K562 (cell line): Measurements from ENCODE around the gene OTP. TPM values are rescaled to one million over a fixed set of nuclear protein-coding genes. Genes with fewer than 3 reads are reported as not detected.

Source experiments
- ATAC-seq: fragments of 200-7000 bp; cut with Tn5 transposase; 3 replicates; pipeline ENCODE4 v1.9.1; 2020; ENCODE audit warnings: moderate library complexity
- BruUV-seq: library from RNA; stranded (reverse); fragments of 400-500 nt; replicated peaks from 2 replicates; lab custom pipeline; 2021; lab: Mats Ljungman, UMichigan
- CTCF ChIA-PET: fragments of 300-600 bp; formaldehyde crosslinking; extraction: SDS; loops from one replicate; lab custom pipeline; 2021; ENCODE audit warnings: low intra/inter-chr PET ratio; lab: Yijun Ruan, JAX
- POLR2A ChIA-PET: fragments of 300-600, 350-650 bp; sonication (Branson Sonifier 250); formaldehyde crosslinking; extraction: SDS; loops from one replicate; lab custom pipeline; 2021; ENCODE audit warnings: antibody characterized with exemption, inconsistent platforms; lab: Yijun Ruan, JAX
- DNase-seq, 4 experiments: peaks; one replicate each; pipeline versions ENCODE4 v3.0.0 to v3.0.0-alpha.2; 2011 to 2018; ENCODE audit warnings: low spot score in 3 of 4, mixed read lengths in 3 of 4; ENCODE audit errors: extremely low read depth in 1 of 4
- FAIRE-seq: peaks from 2 replicates; lab custom pipeline; 2011; peaks lifted over from hg19 to GRCh38; lab: Jason Lieb, UNC
- H2AFZ ChIP-seq: 2 replicates; pipeline ENCODE4 v1.6.0; 2011; ENCODE audit warnings: low read depth, low read length, control low read depth, inconsistent platforms
- H3K27ac ChIP-seq: fragments of 200-600 bp; 3 replicates; pipeline ENCODE4 v1.8.0; 2011; ENCODE audit warnings: low read depth, mild to moderate bottlenecking, control low read depth, inconsistent platforms, low read length, moderate library complexity, mixed read lengths; ENCODE audit errors: extremely low read depth
- H3K27me3 ChIP-seq, 2 experiments: fragments of 300-600 bp in 1 of 2; 2 replicates in 1 of 2; 3 replicates in 1 of 2; pipeline versions ENCODE4 v1.6.0 to v1.8.0; 2011; ENCODE audit warnings: inconsistent platforms in 2 of 2, low read length in 2 of 2, mild to moderate bottlenecking in 1 of 2, mixed read lengths in 1 of 2, moderate library complexity in 1 of 2; ENCODE audit not compliant: control insufficient read depth in 2 of 2, insufficient read depth in 2 of 2
- H3K36me3 ChIP-seq: fragments of 300-600 bp; 3 replicates; pipeline ENCODE4 v1.8.0; 2011; ENCODE audit warnings: mild to moderate bottlenecking, low read length, inconsistent platforms; ENCODE audit not compliant: control insufficient read depth, insufficient read depth
- H3K4me1 ChIP-seq, 2 experiments: fragments of 200-600 bp in 1 of 2; replicated peaks in 1 of 2; 2 replicates in 1 of 2; 3 replicates in 1 of 2; pipeline versions ENCODE4 v1.5.1 to v1.8.0; 2011; ENCODE audit warnings: inconsistent platforms in 2 of 2, low read length in 2 of 2, mild to moderate bottlenecking in 1 of 2, mixed read lengths in 1 of 2, moderate library complexity in 1 of 2; ENCODE audit not compliant: control insufficient read depth in 2 of 2, insufficient read depth in 2 of 2
- H3K4me2 ChIP-seq: 2 replicates; pipeline ENCODE4 v1.6.1; 2011; ENCODE audit warnings: low read length, control low read depth, inconsistent platforms, mixed read lengths; ENCODE audit not compliant: insufficient read depth
- H3K4me3 ChIP-seq: fragments of 200-600 bp; sonication (generic), shearing (Covaris generic); 2 replicates; pipeline ENCODE4 v1.5.1; 2016; ENCODE audit warnings: control low read depth, inconsistent platforms
- H3K79me2 ChIP-seq: fragments of 200-600 bp; 3 replicates; pipeline ENCODE4 v1.8.0; 2011; ENCODE audit warnings: low read length, inconsistent platforms; ENCODE audit not compliant: control insufficient read depth, insufficient read depth
- H3K9ac ChIP-seq, 2 experiments: 2 replicates each; pipeline versions ENCODE4 v1.6.0 to v1.6.1; 2011; ENCODE audit warnings: low read depth in 2 of 2, low read length in 2 of 2, control low read depth in 1 of 2, inconsistent platforms in 1 of 2, mild to moderate bottlenecking in 1 of 2, mixed read lengths in 1 of 2; ENCODE audit not compliant: insufficient read depth in 1 of 2
- H3K9me1 ChIP-seq: one replicate; pipeline ENCODE4 v1.6.0; 2011; ENCODE audit warnings: inconsistent platforms, mild to moderate bottlenecking, low read length, moderate library complexity; ENCODE audit not compliant: control insufficient read depth, insufficient read depth
- H3K9me3 ChIP-seq: replicated peaks from 2 replicates; pipeline ENCODE4 v1.5.1; 2011; ENCODE audit warnings: low read depth, low read length, inconsistent platforms; ENCODE audit not compliant: control insufficient read depth, insufficient read depth
- H4K20me1 ChIP-seq: replicated peaks from 2 replicates; pipeline ENCODE4 v1.6.1; 2011; ENCODE audit warnings: low read length, inconsistent platforms, mixed read lengths; ENCODE audit not compliant: control insufficient read depth, insufficient read depth
- BCL6 ChIP-seq: fragments of 250-450 bp; sonication (Bioruptor Pico); IDR thresholded peaks from 2 replicates; pipeline ENCODE4 v1.4.0; 2020
- BRCA1 ChIP-seq, 2 experiments: fragments of 450-650 bp in 1 of 2; sonication (generic) in 1 of 2; formaldehyde crosslinking in 1 of 2; IDR thresholded peaks; 2 replicates each; pipeline versions ENCODE4 v1.5.0 to v1.6.1; 2017 to 2020; ENCODE audit warnings: mild to moderate bottlenecking in 1 of 2, missing genetic modification reagents in 1 of 2
- C11orf30 ChIP-seq: fragments of 450-650 bp; IDR thresholded peaks from 2 replicates; pipeline ENCODE4 v1.6.1; 2016; ENCODE audit warnings: low read depth, mild to moderate bottlenecking
- ETV5 ChIP-seq: sonication (generic); formaldehyde crosslinking; IDR thresholded peaks from 2 replicates; pipeline ENCODE4 v1.4.0; 2020; ENCODE audit warnings: low read depth, mild to moderate bottlenecking, missing genetic modification reagents
- HINFP ChIP-seq: fragments of 450-650 bp; conservative IDR thresholded peaks from 2 replicates; pipeline ENCODE4 v1.6.1; 2016; ENCODE audit warnings: missing genetic modification characterization, low read depth, mild to moderate bottlenecking, control low read depth, missing compliant biosample characterization
- JUN ChIP-seq, 2 experiments: sonication (generic) in 1 of 2; formaldehyde crosslinking in 1 of 2; IDR thresholded peaks; 2 replicates each; pipeline versions ENCODE4 v1.6.1 to v1.8.0; 2012 to 2022; ENCODE audit warnings: borderline replicate concordance in 2 of 2, mild to moderate bottlenecking in 2 of 2, improper control_type of control experiment in 1 of 2, low read depth in 1 of 2, low read length in 1 of 2, missing genetic modification reagents in 1 of 2
- MAFF ChIP-seq: IDR thresholded peaks from 2 replicates; pipeline ENCODE4 v1.6.1; 2012; ENCODE audit warnings: low read length, improper control_type of control experiment
- MAFG ChIP-seq: fragments of 450-650 bp; conservative IDR thresholded peaks from 2 replicates; pipeline ENCODE4 v1.6.1; 2016; ENCODE audit warnings: missing genetic modification characterization, missing compliant biosample characterization
- MAFK ChIP-seq: IDR thresholded peaks from 2 replicates; pipeline ENCODE4 v1.6.1; 2011; ENCODE audit warnings: low read length, improper control_type of control experiment
- NR2C1 ChIP-seq, 2 experiments: fragments of 450-650 bp; IDR thresholded peaks; 2 replicates each; pipeline ENCODE4 v1.6.1; 2017; ENCODE audit warnings: mild to moderate bottlenecking in 2 of 2, antibody characterized with exemption in 1 of 2, inconsistent platforms in 1 of 2, missing compliant biosample characterization in 1 of 2, missing genetic modification characterization in 1 of 2
- POLR2A ChIP-seq: fragments of 450-650 bp; conservative IDR thresholded peaks from 2 replicates; pipeline ENCODE4 v1.6.1; 2016
- PTBP1 ChIP-seq: fragments of 200-400 bp; formaldehyde crosslinking; IDR thresholded peaks from 2 replicates; pipeline ENCODE4 v1.6.1; 2017; ENCODE audit warnings: low read depth, low read length
- SAP30 ChIP-seq: fragments of 200-600 bp; sonication (generic); IDR thresholded peaks from 2 replicates; pipeline ENCODE4 v1.6.1; 2012; ENCODE audit warnings: borderline replicate concordance, low read depth, mild to moderate bottlenecking, moderate library complexity, low read length, control low read depth, inconsistent platforms; ENCODE audit not compliant: insufficient read depth, poor library complexity, severe bottlenecking
- SRF ChIP-seq, 2 experiments: fragments of 250-450, 450-650 bp in 1 of 2; sonication (Bioruptor Pico) in 1 of 2; sonication (generic) in 1 of 2; formaldehyde crosslinking; IDR thresholded peaks; 2 replicates each; pipeline versions ENCODE4 v1.5.0 to v1.5.1; 2020 to 2022; ENCODE audit warnings: mild to moderate bottlenecking in 1 of 2, missing genetic modification reagents in 1 of 2
- TARDBP ChIP-seq: fragments of 450-650 bp; IDR thresholded peaks from 2 replicates; pipeline ENCODE4 v1.6.1; 2016
- ZNF232 ChIP-seq: sonication (generic); formaldehyde crosslinking; IDR thresholded peaks from 2 replicates; pipeline ENCODE4 v1.8.0; 2022; ENCODE audit warnings: mild to moderate bottlenecking, missing genetic modification reagents
- ZNF263 ChIP-seq: sonication (generic); formaldehyde crosslinking; IDR thresholded peaks from 2 replicates; pipeline ENCODE4 v1.8.0; 2022; ENCODE audit warnings: mild to moderate bottlenecking, missing genetic modification reagents, borderline replicate concordance
- ZNF316 ChIP-seq: fragments of 450-650 bp; IDR thresholded peaks from 2 replicates; pipeline ENCODE4 v1.6.1; 2016
- ZNF507 ChIP-seq: conservative IDR thresholded peaks from 2 replicates; pipeline ENCODE4 v1.6.1; 2017; ENCODE audit warnings: missing genetic modification characterization, missing compliant biosample characterization
- ZNF780A ChIP-seq: fragments of 250-450 bp; sonication (Bioruptor Pico); IDR thresholded peaks from 2 replicates; pipeline ENCODE4 v1.5.0; 2021; ENCODE audit warnings: mild to moderate bottlenecking
- WGBS: fragments of 100-300 bp; shearing (Covaris generic); methylation state at CpG from one replicate; pipeline ENCODE4 v1.1.6; 2016; ENCODE audit warnings: low coverage, mixed read lengths; ENCODE audit not compliant: insufficient coverage; ENCODE audit errors: missing lambda C conversion rate; 5-methylcytosine and 5-hydroxymethylcytosine counted together
- in situ Hi-C: fragments of 300-500 bp; cut with MboI; formaldehyde crosslinking; loops from 4 replicates; pipeline ENCODE4 v1.15.0; 2018; ENCODE audit warnings: inconsistent platforms, mixed read lengths
- intact Hi-C: fragments of 100-400 bp; cut with micrococcal nuclease; formaldehyde crosslinking; loops from 2 replicates; pipeline ENCODE4 v1.14.2; 2022
- polyA plus RNA-seq, 8 experiments: library from polyadenylated mRNA; depleted of rRNA in 4 of 8; stranded (reverse) in 5 of 8; unstranded in 3 of 8; fragments of >200 nt; fragmentation: Nextera tagmentation in 2 of 8; fragmentation: Illumina TruSeq in 1 of 8; extraction: Ambion mirVana in 2 of 8; extraction: Trizol in 1 of 8; gene quantifications; 2 replicates each; pipeline versions ENCODE4 v1.2.1 to v1.2.3, GENCODE V29; 2011 to 2014; ENCODE audit warnings: inconsistent platforms in 1 of 8, missing spikeins in 1 of 8
- total RNA-seq, 7 experiments: library from RNA; depleted of rRNA in 6 of 7; stranded (reverse); fragments of >200 nt in 6 of 7; fragmentation: Illumina TruSeq in 2 of 7; extraction: Trizol in 2 of 7; gene quantifications; 2 replicates each; pipeline versions ENCODE4 v1.2.1 to v1.2.3, GENCODE V29; 2011 to 2021; ENCODE audit warnings: low replicate concordance in 1 of 7

OTP gene
- total and polyA plus RNA-seq, 9 of the 15 experiments (the other 6 are each of a cell fraction or from before 2014, with no cell fraction given), result 0.04 to 0.16 (median 0.06) TPM; not detected in 4

- no peaks in the 10 kb centered on the region for H3K9me1 ChIP-seq
- DNase-seq, result no peak
- H3K4me1 ChIP-seq, result no peaks in the 10 kb centered on the region
- no peak for FAIRE-seq
- TF ChIP-seq MAFF (peak; percentile 98), ETV5 (CRISPR knock-in tag) (no peak), JUN (IDR thresholded peaks at IDR 0.05; ENCODE audit: borderline replicate concordance, low read depth, low read length) (no peak), JUN (CRISPR knock-in tag; IDR thresholded peaks at IDR 0.05; ENCODE audit: borderline replicate concordance) (no peak), SAP30 (no peak), ZNF263 (no peak), C11orf30 (peak; percentile 92), BRCA1 (IDR thresholded peaks at IDR 0.05) (no peak), BRCA1 (CRISPR knock-in tag; IDR thresholded peaks at IDR 0.05) (no peak), SRF (CRISPR knock-in tag; IDR thresholded peaks at IDR 0.05) (no peak), HINFP (tag) (no peak), PTBP1 (no peak), ZNF232 (CRISPR knock-in tag) (no peak), POLR2A (no peak), ZNF780A (CRISPR knock-in tag) (no peak), ZNF507 (tag) (no peak), NR2C1 (IDR thresholded peaks at IDR 0.05) (no peak), NR2C1 (tag; IDR thresholded peaks at IDR 0.05) (no peak), BCL6 (CRISPR knock-in tag) (no peak), TARDBP (no peak), MAFK (peak; percentile 99), ZNF316 (peak; percentile 95), MAFG (tag) (peak; percentile 94)
- 0% methylated on average over 2 of the region's 2 CpGs for WGBS
- no peaks in the 10 kb centered on the region for H4K20me1 ChIP-seq
- no peak overlapping the region for H3K4me2 ChIP-seq
- H3K79me2 ChIP-seq, result no peaks in the 10 kb centered on the region
- no peak overlapping the region for H3K4me3 ChIP-seq
- no peak for ATAC-seq
- in situ Hi-C loops (no loop called here), intact Hi-C loops (no loop called here)
- H2AFZ ChIP-seq, result no peak overlapping the region
- no peaks in the 10 kb centered on the region for H3K9me3 ChIP-seq
- no peaks in the 10 kb centered on the region for H3K36me3 ChIP-seq
- no peak overlapping the region for H3K27ac ChIP-seq
- no TSS peak for BruUV-seq
- no peaks in the 10 kb centered on the region; a peak in 1 of 5 replicates for H3K27me3 ChIP-seq
- ChIA-PET POLR2A (interaction anchor here (1.0 kb wide), 1 partner anchor 11 kb away, joined by 3 read pairs; no protein-coding TSS in a partner anchor), CTCF (no interaction called here)
- no peak overlapping the region for H3K9ac ChIP-seq
Observed at GRCh38 chr5:77616920-77617319, 21.6 kb downstream of the OTP start.
